Ishikawa (cell line): Measurements from ENCODE around the gene TRAF5.

ENCODE experiments used
- CREB1 ChIP-seq: IDR thresholded peaks from 2 replicates; pipeline ENCODE4 v1.6.1; 2012; ENCODE audit warnings: low read depth
- EGR1 ChIP-seq: IDR thresholded peaks from 2 replicates; pipeline ENCODE4 v1.6.1; 2012
- EP300 ChIP-seq: IDR thresholded peaks from 2 replicates; pipeline ENCODE4 v1.6.1; 2012; ENCODE audit warnings: borderline replicate concordance
- MAX ChIP-seq: IDR thresholded peaks from 2 replicates; pipeline ENCODE4 v1.6.1; 2012
- RAD21 ChIP-seq: IDR thresholded peaks from 2 replicates; pipeline ENCODE4 v1.6.1; 2012; ENCODE audit warnings: low read depth
- TAF1 ChIP-seq: IDR thresholded peaks from 2 replicates; pipeline ENCODE4 v1.6.1; 2012; ENCODE audit warnings: low read depth, mild to moderate bottlenecking
- USF1 ChIP-seq: IDR thresholded peaks from 2 replicates; pipeline ENCODE4 v1.6.1; 2012
- YY1 ChIP-seq: IDR thresholded peaks from 2 replicates; pipeline ENCODE4 v1.6.1; 2012; ENCODE audit warnings: low read depth
- ZBTB7A ChIP-seq: IDR thresholded peaks from 2 replicates; pipeline ENCODE4 v1.6.1; 2012; ENCODE audit warnings: low read depth

- TF ChIP-seq USF1: no peak
- no peak for TF ChIP-seq EGR1
- TF ChIP-seq TAF1: no peak
- no peak for TF ChIP-seq RAD21
- no peak for TF ChIP-seq MAX
- TF ChIP-seq EP300: no peak
- TF ChIP-seq YY1: no peak
- no peak for TF ChIP-seq CREB1
- no peak for TF ChIP-seq ZBTB7A
These were observed 1.6 kb downstream of the TRAF5 start for GRCh38 chr1:211328084-211328694.
